GM18502 (cell line): ENCODE data around the gene NR2E3.
A peak's percentile ranks its signal among the peaks of the same experiment; 100 is the strongest.

Source experiments
- ATAC-seq: cut with Tn5 transposase; IDR thresholded peaks from one replicate; pipeline ENCODE4 v1.9.1; 2021; ENCODE audit warnings: mild to moderate bottlenecking; ENCODE audit not compliant: unreplicated experiment, poor library complexity

The NR2E3 gene

DNA sequence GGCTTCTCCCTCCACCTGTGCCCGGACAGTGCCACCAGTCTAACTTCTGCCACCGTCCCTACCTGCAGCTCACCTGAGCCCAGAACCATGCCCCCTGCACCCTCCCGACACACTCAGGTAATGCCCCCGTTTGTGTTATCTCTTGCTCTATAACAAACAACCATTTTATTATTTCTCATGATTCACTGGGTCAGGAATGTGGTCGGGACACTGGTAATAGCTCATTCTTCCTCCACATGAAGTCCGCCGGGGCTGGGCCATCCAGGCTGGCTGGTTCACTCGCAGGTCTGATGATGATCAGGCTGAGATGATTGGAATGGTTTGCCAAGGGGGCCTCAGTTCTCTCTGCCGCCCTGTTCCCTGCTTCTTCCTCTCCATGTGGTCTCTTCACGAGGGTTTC lies 20.3 kb upstream of the NR2E3 start:
- ATAC-seq: no peak

DNA sequence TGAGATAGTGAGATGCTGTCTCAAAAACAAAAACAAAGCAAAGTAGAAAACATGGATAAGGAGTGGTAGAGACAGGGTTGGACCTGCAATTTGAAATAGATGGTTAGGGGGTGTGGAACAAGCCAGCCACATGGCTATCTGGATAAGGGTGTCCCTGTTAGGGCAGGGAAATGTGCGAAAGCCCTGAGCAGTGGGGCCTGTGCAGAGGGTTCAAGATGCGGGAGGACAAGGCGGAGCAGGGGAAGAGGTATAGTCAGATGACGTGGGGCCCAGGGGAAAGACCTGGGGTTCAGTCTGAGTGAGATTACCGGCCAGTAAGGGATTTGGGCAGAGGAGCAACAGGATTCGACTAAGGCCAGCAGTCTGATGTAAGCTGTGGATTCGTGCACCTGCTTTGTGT lies 18.4 kb upstream of the NR2E3 start:
- no peak for ATAC-seq

DNA sequence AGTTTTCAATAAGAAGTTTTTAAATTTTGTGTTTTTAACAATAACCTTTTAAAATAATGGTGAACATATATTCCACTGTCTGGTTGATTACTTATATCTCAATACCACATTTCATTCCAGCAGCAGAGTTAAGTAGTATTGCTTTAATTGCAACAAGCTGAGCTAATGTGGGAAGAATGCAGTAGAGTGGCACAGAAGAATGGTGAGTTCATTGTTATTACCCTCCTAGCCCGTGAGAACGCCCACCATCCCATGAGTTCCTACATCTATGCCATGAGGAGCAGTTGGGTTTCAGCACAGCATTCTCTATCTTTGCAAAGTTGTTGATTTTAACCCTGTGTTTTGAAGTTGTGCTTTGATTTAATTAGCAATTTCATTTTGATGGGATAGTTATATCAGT lies 17.8 kb upstream of the NR2E3 start:
- ATAC-seq: no peak

DNA sequence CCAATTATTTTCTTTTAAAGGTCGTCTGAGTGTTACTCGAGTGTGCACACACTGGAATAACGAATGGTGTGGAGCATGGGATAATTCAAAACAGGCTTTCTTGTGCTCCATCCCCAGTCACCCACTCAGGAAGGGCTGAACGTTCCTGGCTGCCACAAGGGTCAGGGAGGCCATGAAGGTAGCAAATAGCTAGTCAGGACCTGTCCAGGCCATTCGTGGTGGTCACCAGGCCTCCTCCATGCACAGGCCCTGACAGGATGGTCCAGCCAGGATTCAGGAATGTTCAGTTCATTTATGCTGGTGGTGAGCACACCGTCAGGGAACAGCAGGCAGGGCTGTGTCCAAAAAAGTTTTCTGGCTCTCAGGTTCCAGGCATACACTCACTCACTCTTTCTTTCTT lies 11.7 kb upstream of the NR2E3 start:
- ATAC-seq: no peak

DNA sequence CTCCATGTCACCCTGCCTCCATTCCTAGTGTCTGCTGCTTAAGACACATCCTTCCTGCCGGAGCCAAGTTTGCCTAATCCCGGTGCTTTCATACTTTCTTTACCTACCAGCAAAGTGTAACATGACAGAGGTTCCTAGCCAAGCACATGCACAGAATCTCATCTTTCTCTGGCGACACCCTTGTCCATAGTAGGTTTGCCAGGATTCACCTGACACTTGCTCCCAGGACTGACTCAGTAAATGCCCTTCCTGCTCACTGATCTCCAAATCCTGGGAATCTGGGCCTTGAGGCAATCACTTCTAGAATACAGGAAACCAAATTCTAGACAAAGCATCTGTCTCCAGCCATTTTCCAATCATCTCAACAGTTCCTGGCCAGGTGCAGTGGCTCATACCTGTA lies 10.2 kb upstream of the NR2E3 start:
- ATAC-seq: no peak

DNA sequence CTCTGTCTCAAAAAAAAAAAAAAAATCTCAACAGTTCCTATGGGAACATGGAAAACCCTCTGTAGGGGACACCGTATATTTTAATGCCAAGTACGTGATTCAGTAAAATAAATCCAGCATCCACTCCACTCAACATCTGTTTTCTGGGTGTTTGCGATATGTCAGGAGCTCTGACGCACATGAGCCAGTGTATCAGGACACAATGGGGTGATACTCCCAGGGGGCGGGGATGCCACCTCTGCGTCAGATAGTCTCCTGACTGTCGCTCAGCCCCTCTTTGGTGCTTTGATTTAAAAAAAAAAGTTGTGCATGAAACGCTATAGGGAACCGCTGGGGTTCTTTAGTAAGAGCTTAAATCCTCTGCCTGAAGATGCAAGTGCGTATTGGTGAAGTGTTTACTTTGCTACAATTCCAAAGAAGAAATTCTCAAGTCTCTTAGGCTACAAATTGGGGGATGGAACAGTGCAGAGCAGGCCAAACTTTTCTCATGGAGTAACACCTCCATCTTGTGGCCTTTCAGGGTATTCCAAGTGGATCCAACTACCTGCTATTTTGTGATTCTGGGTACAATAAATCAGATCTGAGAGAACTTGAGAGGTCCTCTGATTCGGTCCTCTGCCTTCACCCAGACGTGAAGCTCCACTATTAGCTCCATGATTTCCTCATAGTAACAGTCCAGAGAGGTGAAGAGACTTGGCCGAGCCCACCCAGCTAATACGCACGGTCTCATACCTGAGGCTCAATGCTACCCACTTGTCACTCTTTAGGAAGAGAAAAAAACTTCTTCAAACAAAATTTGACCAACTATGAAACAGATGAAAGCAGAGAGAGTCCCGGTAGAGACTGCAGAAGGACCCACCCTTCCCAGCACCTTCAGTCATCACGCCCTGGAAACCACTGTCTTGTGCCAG lies 9.3 kb upstream of the NR2E3 start:
- ATAC-seq: no peak

DNA sequence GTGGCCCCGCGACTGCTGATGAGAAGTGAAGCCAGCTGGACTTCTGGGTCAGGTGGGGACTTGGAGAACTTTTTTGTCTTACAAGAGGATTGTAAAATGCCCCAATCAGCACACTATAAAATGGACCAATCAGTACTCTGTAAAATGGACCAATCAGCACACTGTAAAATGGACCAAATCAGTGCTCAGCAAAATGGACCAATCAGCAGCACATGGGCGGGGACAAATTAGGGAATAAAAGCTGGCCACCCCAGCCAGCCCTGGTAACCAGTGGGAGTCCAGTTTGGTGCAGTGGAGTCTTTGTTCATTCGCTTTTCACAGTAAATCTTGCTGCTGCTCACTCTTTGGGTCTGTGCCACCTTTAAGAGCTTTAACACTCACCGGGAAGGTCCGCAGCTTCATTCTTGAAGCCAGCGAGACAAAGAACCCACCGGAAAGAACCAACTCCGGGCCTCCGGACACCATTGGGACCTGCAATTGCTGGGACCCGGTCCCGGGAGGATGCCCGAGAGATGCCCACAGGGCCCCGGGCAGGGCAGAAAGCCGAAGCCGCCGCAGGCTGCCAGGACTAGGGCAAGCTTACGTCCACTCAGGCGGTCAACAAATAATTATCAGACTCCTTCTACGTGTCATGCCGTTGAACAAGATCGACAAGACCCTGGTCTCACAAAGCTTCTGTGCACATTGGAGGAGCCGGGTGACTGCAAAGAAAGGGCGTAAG lies 8.3 kb upstream of the NR2E3 start:
- no peak for ATAC-seq

DNA sequence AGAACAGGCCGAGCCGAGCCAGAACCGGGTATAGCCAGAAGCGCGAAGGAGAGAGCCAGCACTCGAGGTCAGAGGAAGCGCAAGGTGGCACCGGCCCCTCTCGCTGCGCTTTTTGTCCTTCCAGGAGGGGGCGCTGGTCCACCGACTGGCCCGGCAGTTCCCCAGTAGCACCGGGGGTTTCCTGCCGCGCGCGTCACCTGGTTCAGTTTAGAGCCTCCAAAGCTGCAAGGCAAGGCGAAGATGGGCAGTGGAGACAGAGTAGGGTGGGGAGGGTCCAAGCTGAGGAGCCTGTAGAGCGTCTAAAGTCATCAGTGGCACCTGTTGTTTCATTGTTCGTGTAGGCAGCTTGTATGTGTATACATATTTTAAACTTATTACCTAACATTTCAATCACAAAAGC lies 7.6 kb upstream of the NR2E3 start:
- ATAC-seq: no peak

DNA sequence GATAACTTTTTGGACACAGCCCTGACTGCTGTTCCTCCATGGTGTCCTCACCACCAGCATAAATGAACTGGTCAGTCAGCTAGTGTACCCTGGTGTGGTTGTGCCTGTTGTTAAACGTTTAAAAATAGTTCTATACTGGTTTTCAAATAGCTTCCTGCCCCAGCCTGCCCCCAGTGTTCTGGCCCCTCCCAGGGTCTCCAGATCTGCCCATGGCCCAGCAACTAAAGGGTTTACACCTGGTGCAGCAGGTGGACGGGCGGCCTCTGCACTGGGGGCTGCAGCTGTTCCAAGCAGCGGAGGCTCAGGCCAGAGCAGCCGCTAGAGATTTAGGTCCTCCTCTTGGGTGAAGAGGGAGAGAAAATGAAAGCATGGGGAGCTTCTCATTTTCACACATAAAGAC lies 6.1 kb upstream of the NR2E3 start:
- ATAC-seq: peak; percentile 51

DNA sequence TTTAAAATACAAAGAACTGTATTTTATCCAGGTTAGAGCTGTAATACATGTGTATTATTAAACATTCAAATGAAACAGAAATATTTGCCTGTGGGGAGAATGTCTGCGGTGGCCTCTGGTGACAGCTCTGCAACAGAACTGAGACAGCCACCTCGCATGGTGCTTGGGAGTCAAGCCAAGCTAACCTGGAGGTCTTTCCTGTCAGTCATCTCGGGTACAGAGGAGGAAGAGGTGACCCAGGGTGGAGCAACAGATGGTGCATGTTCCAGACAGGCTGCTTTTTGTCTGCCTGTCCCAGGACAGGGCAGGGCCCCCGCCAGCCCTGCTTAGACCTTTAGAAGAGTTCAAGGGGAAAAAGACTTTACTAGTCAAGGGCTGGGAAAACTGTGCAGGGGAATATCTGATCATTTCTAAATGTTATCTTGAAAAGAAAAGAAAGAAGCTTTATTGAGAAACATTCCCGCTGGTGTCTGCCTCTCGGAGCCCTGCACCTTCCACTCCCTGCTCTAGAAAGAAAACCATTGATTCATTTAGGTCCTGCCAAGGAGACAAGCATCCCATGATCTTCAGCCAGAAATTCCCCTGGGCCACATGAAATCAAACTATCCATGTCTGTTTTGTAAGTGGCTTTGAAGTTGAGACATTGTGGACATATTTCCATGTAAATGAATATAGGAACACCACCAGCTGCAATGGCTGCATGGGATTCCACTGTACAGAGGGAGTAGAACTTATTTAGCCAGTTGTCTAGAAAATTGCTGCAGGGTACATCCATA lies 5.5 kb upstream of the NR2E3 start:
- peak; percentile 59 for ATAC-seq

DNA sequence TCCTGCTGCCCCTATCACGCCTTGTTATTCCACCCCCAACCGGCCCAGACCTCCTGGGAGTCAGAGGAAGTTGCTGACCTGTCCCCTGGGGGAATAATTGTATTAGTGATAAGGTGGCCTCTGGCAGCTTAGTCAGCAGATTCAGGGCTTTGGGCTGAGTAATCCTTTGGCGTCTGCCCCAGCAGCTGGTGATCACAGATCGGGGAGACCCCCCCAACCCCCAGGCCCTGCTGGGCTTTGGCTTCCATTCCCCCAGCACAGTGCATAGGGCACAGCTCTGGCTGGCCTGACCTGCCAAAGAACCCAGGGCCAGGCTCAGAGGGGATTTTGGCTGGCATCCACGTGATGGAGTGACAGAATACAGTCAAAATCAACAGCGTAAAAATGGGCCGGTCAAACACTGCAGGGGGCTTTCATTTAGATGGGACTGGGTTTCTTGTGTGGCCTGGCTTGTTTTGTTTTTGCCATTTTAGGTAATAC lies 3.9 kb upstream of the NR2E3 start:
- ATAC-seq: no peak

DNA sequence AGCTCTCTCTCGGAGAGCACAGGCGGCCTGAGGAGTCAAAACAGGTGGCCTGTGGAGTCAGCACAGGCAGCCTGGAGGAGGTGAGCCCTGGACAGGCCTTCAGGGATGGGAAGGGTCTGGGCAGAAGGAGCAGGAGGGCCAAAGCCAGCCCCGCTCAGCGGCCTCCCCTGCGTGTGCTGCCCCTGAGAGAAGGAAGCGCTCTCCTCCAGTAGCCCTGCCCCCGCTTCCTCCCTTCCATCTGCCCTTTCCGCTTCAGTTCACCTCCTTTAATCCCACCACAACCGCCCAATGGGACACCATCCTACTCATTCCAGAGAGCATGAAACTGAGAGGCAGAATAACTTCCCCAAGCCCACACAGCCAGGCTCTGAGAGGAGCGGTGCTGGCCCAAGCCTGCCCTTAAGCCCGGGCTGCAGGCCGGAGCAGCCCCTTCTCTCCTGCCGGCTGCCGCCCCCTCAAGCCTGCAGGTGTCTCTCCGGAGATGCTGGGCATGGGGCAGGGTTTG lies 3.2 kb upstream of the NR2E3 start:
- ATAC-seq: no peak

DNA sequence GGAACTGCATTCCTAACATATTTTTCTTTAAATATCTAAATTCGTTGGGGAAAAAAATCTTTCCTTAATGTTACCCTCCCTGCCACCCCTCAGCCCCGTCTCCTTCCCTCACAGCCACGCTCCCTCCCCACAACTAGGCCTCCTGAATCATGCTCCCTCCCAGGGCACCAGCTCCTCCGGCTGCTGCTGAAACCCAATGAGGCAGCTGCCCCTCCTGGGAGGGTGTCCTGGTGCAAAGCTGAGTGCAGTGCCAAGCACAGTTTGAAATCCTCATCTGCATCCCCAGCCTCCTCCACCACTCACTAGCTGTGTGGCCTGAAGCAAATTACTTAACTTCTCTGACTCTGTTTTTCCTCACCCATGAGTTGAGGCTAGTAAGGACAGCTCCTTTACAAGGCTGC lies 2.7 kb upstream of the NR2E3 start:
- no peak for ATAC-seq

DNA sequence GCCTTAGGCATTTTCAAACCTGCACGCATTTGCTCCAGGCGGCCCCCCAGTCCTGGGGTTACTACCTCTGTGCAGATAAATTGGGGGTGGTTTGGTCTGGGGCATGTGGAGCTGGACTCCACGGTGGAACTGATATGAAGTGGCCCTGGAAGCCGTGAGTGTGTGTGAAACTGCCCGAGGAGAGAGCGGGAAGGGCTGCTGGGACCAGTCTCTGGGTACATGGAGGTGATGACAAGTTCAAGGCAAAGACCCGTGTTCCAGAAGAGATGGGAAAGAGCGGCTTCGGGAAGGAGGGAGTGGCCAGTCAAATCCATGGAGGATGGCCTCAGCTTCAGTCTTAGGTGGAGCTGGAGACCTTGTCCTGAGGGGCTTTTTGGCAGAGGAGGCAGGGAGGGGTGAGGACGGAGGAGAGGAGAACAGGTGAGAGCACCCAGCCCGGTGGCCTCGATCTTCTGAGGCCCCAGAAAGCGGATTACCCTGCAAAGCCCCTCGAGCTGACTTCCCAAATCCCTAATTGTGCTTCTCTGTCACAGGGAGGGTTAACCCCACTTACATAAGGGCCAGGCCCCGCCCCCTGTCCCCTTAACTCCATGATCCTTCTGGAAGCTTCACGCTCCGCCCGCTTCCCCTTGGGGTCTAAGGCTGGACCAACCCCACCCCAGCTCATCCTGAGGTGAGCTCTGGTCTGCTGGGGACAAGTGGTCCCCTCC lies 1.9 kb upstream of the NR2E3 start:
- ATAC-seq: no peak

DNA sequence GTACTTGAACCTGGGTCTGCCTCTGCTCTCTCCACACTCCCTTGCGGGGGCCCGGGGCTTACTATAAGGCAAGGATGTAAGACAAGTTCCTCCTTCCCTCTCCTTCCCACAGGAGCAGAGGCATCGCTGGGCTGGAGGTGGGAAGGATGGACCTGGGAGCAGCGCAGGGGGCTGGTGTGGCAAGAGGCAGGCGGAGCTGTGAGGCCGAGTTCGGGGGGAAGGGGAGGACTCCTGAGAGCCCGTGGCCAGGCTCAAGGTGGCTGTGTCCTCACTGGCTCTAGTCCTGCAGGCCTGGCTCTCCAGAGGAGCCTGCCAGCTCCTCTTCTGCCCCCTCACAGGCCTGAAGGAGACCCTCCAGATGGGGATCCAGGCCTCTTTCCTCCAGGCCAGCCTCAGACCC lies 1.0 kb upstream of the NR2E3 start:
- ATAC-seq: no peak

DNA sequence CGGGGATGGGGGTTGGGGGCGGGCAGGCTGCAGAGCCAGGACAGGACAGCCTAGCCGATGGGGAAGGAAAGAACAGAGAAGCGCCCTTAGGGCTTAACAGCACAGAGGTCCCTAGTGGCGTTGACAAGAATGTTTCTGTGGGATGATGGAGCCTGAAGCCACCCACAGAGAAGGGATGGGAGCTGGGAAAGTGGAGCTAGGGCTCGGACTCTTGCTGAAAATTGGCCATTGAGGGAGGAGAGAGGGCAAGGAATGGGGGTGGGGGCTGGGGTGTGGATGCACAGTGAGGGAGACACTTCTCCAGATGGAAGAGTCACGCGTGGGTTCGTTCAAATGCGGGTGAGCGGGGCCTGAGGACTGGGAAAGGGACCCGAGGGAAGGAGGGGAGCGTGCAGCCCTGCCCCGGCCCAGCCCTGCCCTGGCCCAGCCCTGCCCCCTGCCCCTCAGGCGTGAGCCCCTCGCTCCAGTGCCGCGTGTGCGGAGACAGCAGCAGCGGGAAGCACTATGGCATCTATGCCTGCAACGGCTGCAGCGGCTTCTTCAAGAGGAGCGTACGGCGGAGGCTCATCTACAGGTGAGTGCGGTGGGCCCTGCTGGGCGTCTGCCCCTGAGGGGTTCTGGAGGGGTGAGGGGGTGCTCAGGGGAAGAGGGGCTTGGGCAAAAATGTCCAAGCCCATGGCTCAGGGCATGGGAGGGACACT lies 832 bp downstream of the NR2E3 start:
- no peak for ATAC-seq

DNA sequence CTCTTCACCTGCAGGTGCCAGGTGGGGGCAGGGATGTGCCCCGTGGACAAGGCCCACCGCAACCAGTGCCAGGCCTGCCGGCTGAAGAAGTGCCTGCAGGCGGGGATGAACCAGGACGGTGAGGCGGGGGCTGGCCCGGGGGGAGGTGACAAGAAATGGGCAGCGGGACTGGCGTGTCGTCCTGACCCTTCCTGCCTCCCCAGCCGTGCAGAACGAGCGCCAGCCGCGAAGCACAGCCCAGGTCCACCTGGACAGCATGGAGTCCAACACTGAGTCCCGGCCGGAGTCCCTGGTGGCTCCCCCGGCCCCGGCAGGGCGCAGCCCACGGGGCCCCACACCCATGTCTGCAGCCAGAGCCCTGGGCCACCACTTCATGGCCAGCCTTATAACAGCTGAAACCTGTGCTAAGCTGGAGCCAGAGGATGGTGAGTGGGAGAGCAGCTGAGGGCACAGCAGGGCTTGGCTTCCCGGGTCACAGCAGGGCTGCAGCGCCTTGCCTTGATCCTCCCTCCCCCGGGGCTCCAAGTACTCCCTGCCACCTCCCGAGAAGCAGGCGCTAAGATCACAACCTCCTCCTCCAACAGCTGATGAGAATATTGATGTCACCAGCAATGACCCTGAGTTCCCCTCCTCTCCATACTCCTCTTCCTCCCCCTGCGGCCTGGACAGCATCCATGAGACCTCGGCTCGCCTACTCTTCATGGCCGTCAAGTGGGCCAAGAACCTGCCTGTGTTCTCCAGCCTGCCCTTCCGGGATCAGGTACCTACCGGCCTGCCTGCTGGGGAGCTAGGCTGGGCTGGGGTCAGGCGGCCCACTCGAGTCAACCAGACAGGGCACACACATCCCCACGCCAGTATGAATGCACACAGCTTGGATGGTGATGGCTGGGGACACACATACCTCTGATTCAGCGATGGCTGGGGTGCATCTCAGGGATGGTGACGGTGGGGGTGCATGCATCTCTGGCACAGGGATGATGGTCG lies 1.7 kb downstream of the NR2E3 start:
- no peak for ATAC-seq

DNA sequence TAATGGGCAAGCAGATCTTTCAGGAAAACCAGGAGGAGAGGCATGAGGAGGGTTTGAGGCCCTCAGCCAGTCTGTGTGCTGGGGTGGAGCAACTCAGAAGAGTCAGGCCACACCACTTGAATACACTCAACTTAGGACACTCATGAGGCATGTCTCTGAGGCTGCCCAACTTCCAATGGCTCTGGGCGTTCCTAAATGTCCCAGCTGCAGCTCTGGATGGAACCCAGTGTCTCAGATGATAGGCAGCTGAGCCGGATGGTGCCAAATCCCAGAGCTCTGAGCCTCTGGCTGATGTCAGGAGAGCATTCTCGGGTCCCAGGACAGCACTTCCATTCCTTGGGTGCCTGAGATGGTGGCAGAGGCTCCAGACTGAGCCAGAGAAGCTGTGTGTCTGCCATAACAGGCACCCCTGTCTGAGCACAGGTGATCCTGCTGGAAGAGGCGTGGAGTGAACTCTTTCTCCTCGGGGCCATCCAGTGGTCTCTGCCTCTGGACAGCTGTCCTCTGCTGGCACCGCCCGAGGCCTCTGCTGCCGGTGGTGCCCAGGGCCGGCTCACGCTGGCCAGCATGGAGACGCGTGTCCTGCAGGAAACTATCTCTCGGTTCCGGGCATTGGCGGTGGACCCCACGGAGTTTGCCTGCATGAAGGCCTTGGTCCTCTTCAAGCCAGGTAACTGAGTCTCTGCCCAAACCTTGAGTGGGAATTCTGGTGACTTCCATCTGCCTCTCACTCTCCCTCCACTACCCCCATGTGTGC lies 2.8 kb downstream of the NR2E3 start:
- ATAC-seq: no peak
